Stimulated activated CD4-positive, alpha-beta T cell treated with anti-CD3 and anti-CD28 coated beads, Interleukin-12 subunit alpha, Interleukin-12 subunit beta, amount 100 ng/mL, for 24 hours (primary cell): ENCODE measurements around the gene GRM5.

Experiments
- DNase-seq, 2 experiments: peaks; one replicate each; pipeline ENCODE4 v3.0.0-alpha.2; 2020; ENCODE audit warnings: low read depth in 2 of 2

Gene GRM5

DNA sequence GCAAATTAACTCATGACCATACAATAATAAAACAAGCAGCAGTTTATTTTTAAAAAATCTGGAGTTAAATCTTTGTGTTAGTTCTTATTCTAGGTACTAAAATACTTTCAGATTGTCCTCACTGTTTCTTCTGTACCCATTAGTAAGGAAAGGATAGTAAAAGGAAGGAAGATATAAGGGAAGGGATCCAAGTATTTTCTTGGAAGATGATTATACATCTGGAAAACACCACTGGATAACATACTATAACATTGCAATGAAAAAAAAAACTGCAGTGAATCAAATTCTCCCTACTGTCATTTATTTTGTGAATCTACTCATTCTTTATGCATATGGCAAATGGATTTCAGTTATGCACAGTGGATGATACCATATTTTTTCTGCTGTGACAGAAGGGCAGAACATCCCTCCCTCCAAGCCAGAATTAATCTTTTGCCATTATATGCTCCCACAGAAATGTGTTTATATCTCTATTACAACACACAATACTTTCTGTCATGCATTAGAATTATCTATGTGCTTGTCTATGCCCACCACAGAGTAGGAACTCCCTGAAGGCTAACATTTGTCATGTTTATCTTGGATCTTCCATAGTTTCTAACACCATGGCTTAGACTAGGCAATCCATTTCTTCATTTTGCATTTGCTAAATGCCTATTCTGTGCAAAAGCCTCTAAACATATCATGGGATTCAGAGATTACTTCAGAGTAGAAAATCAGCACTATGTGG lies 446.0 kb downstream of the GRM5 start:
- no peak for DNase-seq

DNA sequence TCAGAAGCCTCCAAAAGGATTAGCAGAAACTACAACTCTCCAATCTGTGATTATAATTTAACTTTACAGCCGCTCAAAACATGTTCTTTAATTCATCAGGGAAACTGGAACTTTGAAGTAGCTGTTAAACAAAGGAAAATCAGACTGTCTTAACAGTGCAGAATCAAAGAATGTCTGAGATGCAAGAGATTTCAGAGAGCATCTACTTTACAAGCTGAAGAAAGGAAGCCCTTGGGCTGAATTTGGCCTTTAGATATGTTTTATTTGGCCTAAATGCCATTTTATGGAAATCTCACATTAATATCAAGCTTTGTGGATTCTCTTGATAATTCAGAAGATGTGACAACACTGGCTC lies 446.7 kb downstream of the GRM5 start:
- DNase-seq, result no peak

- no peak for DNase-seq
Observed at GRCh38 chr11:88618327-88619070, 447.3 kb downstream of the GRM5 start.

- DNase-seq, result no peak
Observed at GRCh38 chr11:88617226-88617625, 448.6 kb downstream of the GRM5 start.

GRCh38 chr11:88604260-88604659 lies 461.5 kb downstream of the GRM5 start:
- no peak for DNase-seq

DNA sequence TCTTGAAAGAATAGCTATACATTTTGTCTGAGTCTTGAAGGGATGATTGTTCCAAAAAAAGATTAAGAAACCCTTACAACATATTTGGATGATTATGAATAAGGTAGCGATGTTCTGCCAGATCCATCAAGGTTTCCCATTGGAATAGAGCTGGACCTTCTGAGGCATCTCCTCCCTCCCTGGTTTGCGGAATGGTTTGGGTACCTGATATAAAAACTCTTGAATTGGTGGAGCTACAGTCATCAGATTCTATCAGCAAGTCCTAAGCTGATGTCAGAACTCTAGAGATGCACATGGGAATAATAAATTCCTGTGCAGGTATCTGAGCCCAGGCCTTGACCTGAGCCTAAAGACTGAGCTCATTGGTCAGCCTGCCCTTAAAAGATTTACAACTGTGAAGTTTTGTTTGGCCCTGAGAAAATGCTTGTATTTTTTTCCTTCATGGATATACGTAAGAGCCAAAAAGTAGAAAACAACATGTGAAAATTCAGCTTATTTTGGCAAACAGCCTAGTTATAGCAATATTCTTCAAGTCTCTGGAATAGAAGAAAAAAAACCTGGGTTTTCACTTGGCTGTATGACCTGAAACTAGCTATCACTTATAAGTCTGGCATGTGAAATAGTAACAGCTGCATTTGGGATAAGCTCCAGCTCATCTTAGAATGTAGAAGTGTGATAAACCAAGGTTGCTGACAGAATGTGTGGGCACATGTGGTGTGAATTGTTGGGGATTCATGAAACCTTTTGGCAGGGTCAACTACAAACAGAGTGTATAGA lies 462.5 kb downstream of the GRM5 start:
- DNase-seq, result no peak

- no peak for DNase-seq
Observed at GRCh38 chr11:88597387-88597786, 468.4 kb downstream of the GRM5 start.

DNA sequence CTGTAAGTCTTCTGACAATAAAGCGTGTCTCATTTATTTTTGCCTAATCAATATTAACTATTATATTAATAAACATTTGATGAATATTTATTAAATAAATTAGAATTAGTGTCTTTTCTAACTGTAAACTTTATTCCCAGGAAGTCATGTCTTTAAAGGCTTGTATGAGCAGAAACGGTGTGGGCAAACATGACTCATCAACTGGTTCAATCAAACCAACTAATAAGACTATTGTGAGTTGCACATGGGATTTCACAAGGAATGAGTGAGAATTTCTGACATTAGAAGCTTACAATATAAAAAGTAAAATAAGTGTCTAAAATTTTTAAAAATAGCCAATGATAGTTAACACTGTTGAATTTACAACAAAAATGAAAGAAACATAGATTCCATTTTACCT lies 469.0 kb downstream of the GRM5 start:
- DNase-seq, result no peak

- no peak for DNase-seq
Observed at GRCh38 chr11:88594274-88594950, 471.4 kb downstream of the GRM5 start.

DNA sequence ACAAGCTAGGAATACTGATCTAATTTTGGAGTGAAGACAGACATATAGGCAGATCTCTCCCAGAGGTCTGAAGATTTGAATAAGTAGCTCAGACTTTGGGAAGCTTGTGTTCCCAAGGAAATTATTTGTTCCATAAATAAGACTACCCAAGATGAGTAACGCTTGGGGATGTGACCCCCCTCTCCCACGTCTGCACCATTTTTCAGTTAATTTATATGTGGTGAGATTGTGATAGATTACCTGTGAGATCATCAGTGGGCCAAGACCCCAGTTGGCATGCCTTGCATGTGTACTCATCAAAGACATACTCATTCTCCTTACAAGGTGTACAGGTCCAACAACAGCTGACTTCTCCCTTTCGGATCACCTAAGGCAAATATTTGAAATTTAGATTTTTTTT lies 475.4 kb downstream of the GRM5 start:
- DNase-seq, result no peak

DNA sequence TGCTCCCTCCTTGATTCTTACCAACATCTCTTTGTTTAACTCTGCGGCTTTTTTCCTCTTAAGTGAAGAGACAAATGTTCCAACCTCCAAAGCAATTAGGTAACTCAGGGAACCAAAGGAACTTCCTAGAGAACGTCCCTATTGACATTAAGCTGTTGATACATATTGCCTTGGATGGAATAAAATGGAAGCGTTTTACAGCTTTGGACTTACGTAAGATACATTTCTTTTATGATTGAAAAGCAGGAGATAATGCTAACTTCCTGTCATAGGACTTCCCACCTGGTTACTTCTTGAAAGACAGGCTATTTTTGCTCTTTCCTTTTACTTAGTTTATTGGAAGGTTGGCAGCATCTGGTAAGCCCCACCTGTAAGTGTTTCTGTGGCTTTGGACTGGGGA lies 482.5 kb downstream of the GRM5 start:
- no peak for DNase-seq

GRCh38 chr11:88579466-88579865 lies 486.3 kb downstream of the GRM5 start:
- no peak for DNase-seq

- no peak for DNase-seq
Observed at GRCh38 chr11:88576741-88577140, 489.0 kb downstream of the GRM5 start.

- DNase-seq, result no peak
Observed at GRCh38 chr11:88575916-88576315, 489.9 kb downstream of the GRM5 start.

- no peak for DNase-seq
Observed at GRCh38 chr11:88569342-88569741, 496.4 kb downstream of the GRM5 start.

DNA sequence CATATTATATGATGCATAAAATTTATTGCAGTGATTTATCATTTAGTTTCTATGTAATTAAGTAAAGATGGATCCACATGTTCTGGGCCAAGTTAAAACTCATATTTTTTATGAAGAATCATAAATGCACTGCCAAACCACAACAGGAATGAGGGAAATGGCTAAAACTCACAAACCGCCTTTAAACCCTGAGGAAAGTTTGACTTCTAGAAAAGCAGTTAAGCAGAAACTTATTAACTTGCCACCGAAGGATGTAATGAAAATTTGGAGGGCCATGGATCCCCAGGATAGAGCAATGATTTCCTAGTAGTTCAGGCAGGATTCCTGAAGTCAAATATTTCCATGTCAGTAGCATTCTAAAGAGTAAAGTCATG lies 510.0 kb downstream of the GRM5 start:
- no peak for DNase-seq

- no peak for DNase-seq
Observed at GRCh38 chr11:88555018-88555828, 510.6 kb downstream of the GRM5 start.

DNA sequence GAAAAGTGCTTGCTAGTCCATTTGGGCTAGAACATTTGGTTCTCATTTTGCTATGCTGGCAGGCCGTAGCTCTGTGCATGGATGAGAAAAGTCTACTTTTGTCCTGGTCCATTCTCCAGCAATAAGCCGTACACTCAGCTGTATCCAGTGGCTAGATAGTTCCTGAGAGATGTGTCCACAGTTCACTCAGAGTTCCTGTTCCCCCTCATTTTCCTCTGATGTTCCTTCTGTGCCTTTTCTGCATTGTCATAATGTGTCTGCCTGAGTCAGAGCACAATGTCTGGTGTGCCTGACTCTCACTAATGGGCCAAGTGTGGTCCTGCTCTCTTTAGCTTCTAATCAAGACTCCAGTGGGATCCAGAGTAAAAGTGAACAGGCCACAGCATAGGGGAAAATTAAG lies 512.6 kb downstream of the GRM5 start:
- no peak for DNase-seq

DNA sequence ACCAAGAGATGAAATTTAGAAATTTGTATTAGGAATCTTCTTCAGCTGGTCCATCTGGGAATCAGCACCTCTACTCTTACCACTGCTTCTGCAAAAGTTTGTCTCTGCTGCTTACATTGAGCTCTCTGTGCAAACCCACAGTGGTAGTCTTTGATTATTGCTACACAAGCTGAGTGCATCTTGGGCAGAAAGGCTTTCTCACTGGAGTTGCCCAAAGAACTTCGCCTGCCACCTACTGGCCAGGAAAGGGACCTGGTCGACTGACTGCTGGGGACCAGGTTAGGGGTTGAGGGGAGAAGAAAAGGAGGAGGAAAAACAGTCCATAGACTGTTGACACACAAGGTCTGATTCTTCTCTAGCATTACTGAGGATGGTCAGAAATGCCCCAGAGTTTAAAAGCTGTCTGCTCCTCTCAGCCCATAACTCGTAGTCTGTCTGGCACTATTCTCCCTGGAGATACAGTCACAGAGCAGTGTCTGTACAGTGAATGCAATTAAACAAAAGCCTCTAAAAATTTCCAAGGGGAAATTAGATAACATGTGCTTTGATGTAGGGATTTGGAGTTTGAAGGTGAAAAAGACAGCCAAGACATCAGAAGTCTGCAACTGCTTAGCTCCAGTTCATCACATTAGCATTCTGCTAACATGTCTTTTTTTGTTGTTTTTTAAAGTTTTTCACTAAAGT lies 513.3 kb downstream of the GRM5 start:
- peak; percentile 23 to 52 for DNase-seq

DNA sequence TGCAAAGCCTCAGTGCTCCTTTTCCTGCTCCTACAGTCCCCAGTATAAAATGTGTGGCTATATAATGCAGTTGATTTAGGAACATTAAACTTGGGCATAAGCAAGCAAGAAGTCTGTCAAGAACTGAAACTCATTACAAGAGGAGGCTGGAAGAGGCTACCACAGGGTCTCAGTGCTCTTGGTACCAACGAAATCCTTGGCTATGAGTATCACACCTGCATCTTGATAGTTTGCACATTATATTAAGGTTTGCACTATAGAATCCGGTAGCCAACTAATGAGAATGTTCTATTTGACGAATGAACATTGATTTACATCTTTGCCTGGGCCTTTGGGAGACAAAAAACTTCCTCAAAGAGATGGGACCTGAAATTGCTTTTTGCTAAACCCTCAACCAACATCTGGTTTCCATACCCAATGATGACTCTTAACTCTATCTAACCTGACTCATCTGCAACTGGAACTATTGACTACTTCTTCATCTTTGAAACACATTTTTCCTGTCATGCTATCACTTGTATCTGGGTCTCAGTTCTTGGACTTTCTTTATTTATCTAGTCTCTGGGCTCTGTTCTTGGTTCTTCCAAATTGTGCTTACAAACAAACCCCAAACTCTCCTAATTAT lies 521.0 kb downstream of the GRM5 start:
- no peak for DNase-seq
